Measurements from ENCODE around the gene ELOVL5.

The ELOVL5 gene

GRCh38 chr6:53233309-53233708 is 115.4 kb downstream of the ELOVL5 start:
- no peak for DNase-seq

GRCh38 chr6:53230775-53231467 is 117.8 kb downstream of the ELOVL5 start:
- DNase-seq = no peak

GRCh38 chr6:53227847-53228246 is 120.9 kb downstream of the ELOVL5 start:
- DNase-seq = no peak

GRCh38 chr6:53220605-53221004 is 128.1 kb downstream of the ELOVL5 start:
- no peak for DNase-seq
